DOHH2 (cell line): Measurements from ENCODE around the gene PDE4D.
"Not testable (repeated sequence)": the region's sequence is repeated elsewhere in the genome, so short reads cannot be mapped to it uniquely, and the experiment has no call there.

Experiments used
- H3F3A ChIP-seq: fragments of 200-600 bp; sonication (generic), shearing (Covaris generic); 2 replicates; pipeline ENCODE4 v1.6.0; 2016; ENCODE audit warnings: antibody characterized with exemption, mild to moderate bottlenecking; ENCODE audit not compliant: control insufficient read depth, insufficient read depth
- H3K27ac ChIP-seq: fragments of 200-600 bp; sonication (generic); 2 replicates; pipeline ENCODE4 v1.5.1; 2014; ENCODE audit warnings: low read depth, mild to moderate bottlenecking, low read length, moderate library complexity
- H3K27me3 ChIP-seq: fragments of 200-600 bp; sonication (generic); 2 replicates; pipeline ENCODE4 v1.6.1; 2014; ENCODE audit warnings: mild to moderate bottlenecking, low read length, mixed read lengths; ENCODE audit not compliant: control insufficient read depth
- H3K36me3 ChIP-seq: fragments of 200-600 bp; sonication (generic); 2 replicates; pipeline ENCODE4 v1.6.1; 2014; ENCODE audit warnings: mild to moderate bottlenecking, low read length, moderate library complexity, mixed read lengths; ENCODE audit not compliant: control insufficient read depth
- H3K4me1 ChIP-seq: fragments of 200-600 bp; sonication (generic); 2 replicates; pipeline ENCODE4 v1.6.1; 2014; ENCODE audit warnings: mild to moderate bottlenecking, low read length, mixed read lengths; ENCODE audit not compliant: control insufficient read depth
- H3K4me2 ChIP-seq: fragments of 200-600 bp; sonication (generic); 2 replicates; pipeline ENCODE4 v1.6.0; 2014; ENCODE audit warnings: mild to moderate bottlenecking, low read length, moderate library complexity
- H3K4me3 ChIP-seq: fragments of 200-600 bp; sonication (generic); 2 replicates; pipeline ENCODE4 v1.5.1; 2014; ENCODE audit warnings: mild to moderate bottlenecking, low read length, mixed read lengths
- H3K79me2 ChIP-seq: fragments of 200-600 bp; sonication (generic); 2 replicates; pipeline ENCODE4 v1.6.1; 2014; ENCODE audit warnings: mild to moderate bottlenecking, low read length, mixed read lengths; ENCODE audit not compliant: control insufficient read depth
- H3K9me2 ChIP-seq: fragments of 200-600 bp; sonication (generic); replicated peaks from 2 replicates; pipeline ENCODE4 v1.6.1; 2014; ENCODE audit warnings: mild to moderate bottlenecking, low read length, mixed read lengths; ENCODE audit not compliant: control insufficient read depth
- H3K9me3 ChIP-seq: fragments of 200-600 bp; sonication (generic); 2 replicates; pipeline ENCODE4 v1.6.1; 2014; ENCODE audit warnings: antibody characterized with exemption, low read length, mixed read lengths; ENCODE audit not compliant: control insufficient read depth, insufficient read depth
- H4K20me1 ChIP-seq: fragments of 200-600 bp; sonication (generic); 2 replicates; pipeline ENCODE4 v1.6.0; 2014; ENCODE audit warnings: low read depth, mild to moderate bottlenecking, antibody characterized with exemption, low read length, moderate library complexity; ENCODE audit not compliant: control insufficient read depth, insufficient read depth
- CTCF ChIP-seq: fragments of 200-600 bp; sonication (generic); IDR thresholded peaks from one replicate; pipeline ENCODE4 v1.5.1; 2014; ENCODE audit warnings: antibody characterized with exemption, mild to moderate bottlenecking, low read depth, low read length; ENCODE audit not compliant: poor library complexity, severe bottlenecking
- EZH2phosphoT487 ChIP-seq: fragments of 200-600 bp; sonication (generic); IDR thresholded peaks from 2 replicates; pipeline ENCODE4 v1.6.1; 2017; ENCODE audit warnings: borderline replicate concordance, mild to moderate bottlenecking, antibody characterized with exemption, low read length, moderate library complexity, mixed read lengths

The PDE4D gene

GRCh38 chr5:59407967-59408366 lies 485.6 kb downstream of the PDE4D start:
- H3K4me2 ChIP-seq = no peak overlapping the region
- no peaks in the 10 kb centered on the region for H3K9me2 ChIP-seq
- no peaks in the 10 kb centered on the region for H3K4me1 ChIP-seq
- no peaks in the 10 kb centered on the region for H3F3A ChIP-seq
- TF ChIP-seq CTCF = no peak
- H3K27ac ChIP-seq = no peak overlapping the region
- no peaks in the 10 kb centered on the region; the same call in 1 of the 2 replicates for H3K9me3 ChIP-seq
- H3K36me3 ChIP-seq = no peaks in the 10 kb centered on the region
- no peaks in the 10 kb centered on the region for H4K20me1 ChIP-seq
- H3K4me3 ChIP-seq = no peak overlapping the region
- H3K79me2 ChIP-seq = no peaks in the 10 kb centered on the region
- H3K27me3 ChIP-seq = no peaks in the 10 kb centered on the region

GRCh38 chr5:59401637-59402036 lies 491.9 kb downstream of the PDE4D start:
- H3K27me3 ChIP-seq = no peaks in the 10 kb centered on the region
- no peaks in the 10 kb centered on the region for H3K4me1 ChIP-seq
- no peak overlapping the region for H3K27ac ChIP-seq
- H3K4me2 ChIP-seq = no peak overlapping the region
- no peak for TF ChIP-seq CTCF
- no peak for TF ChIP-seq EZH2phosphoT487
- no peaks in the 10 kb centered on the region for H3F3A ChIP-seq
- H3K79me2 ChIP-seq = no peaks in the 10 kb centered on the region
- no peaks in the 10 kb centered on the region for H3K9me2 ChIP-seq
- no peaks in the 10 kb centered on the region for H3K9me3 ChIP-seq
- no peaks in the 10 kb centered on the region for H4K20me1 ChIP-seq
- H3K36me3 ChIP-seq = no peaks in the 10 kb centered on the region
- no peak overlapping the region for H3K4me3 ChIP-seq

GRCh38 chr5:59394956-59395355 lies 498.6 kb downstream of the PDE4D start:
- H3F3A ChIP-seq, H4K20me1 ChIP-seq, H3K4me2 ChIP-seq, H3K9me3 ChIP-seq, H3K36me3 ChIP-seq, H3K9me2 ChIP-seq, H3K4me1 ChIP-seq, H3K27me3 ChIP-seq, H3K79me2 ChIP-seq, H3K27ac ChIP-seq, H3K4me3 ChIP-seq: not testable (repeated sequence)

- no peak for TF ChIP-seq EZH2phosphoT487
- TF ChIP-seq CTCF = no peak
- no peaks in the 10 kb centered on the region for H3K36me3 ChIP-seq
- H3K9me3 ChIP-seq = no peaks in the 10 kb centered on the region
- H3K4me3 ChIP-seq = no peak overlapping the region
- no peaks in the 10 kb centered on the region for H3K79me2 ChIP-seq
- H3K4me1 ChIP-seq = no peaks in the 10 kb centered on the region
- H3K4me2 ChIP-seq = no peak overlapping the region
- no peaks in the 10 kb centered on the region for H3K9me2 ChIP-seq
- H3K27me3 ChIP-seq = no peaks in the 10 kb centered on the region
- no peaks in the 10 kb centered on the region for H3F3A ChIP-seq
- no peaks in the 10 kb centered on the region for H4K20me1 ChIP-seq
- H3K27ac ChIP-seq = no peak overlapping the region
Observed at GRCh38 chr5:59393585-59394420, 499.7 kb downstream of the PDE4D start.
